ENCODE measurements around the gene SNX32. TPM values are rescaled to one million over a fixed set of nuclear protein-coding genes. Genes with fewer than 3 reads are reported as not detected.
"Not testable (repeated sequence)": the region's sequence is repeated elsewhere in the genome, so short reads cannot be mapped to it uniquely, and the experiment has no call there.

Gene SNX32
- total RNA-seq, 2 experiments from 2014 or later = 0.33 to 0.61 TPM

GRCh38 chr11:65843811-65844210 lies 10.0 kb downstream of the SNX32 start:
- CTCF ChIA-PET = no interaction called here
- H3K4me3 Mint-ChIP-seq = no peak overlapping the region

GRCh38 chr11:65844231-65844872 lies 10.6 kb downstream of the SNX32 start:
- H3K36me3 ChIP-seq (ENCODE audit: insufficient read depth, low read length) = no peaks in the 10 kb centered on the region
- H3K4me3 Mint-ChIP-seq = no peak overlapping the region
- CTCF ChIA-PET = no interaction called here

More at GRCh38 chr11:65843811-65844210, 10.0 kb downstream of the SNX32 start:
- DNase-seq (no peak), ATAC-seq (ENCODE audit: poor library complexity) (no peak)
- Histone ChIP-seq H3K4me1 (ENCODE audit: insufficient read depth, low read length) (no peaks in the 10 kb centered on the region), H3K9me3 (ENCODE audit: control insufficient read depth in 1 of 2, insufficient read depth in 1 of 2, low read length in 2 of 2) (no peaks in the 10 kb centered on the region), H3K27me3 (ENCODE audit: control insufficient read depth in 1 of 2, insufficient read depth in 2 of 2, low read length in 2 of 2) (no peaks in the 10 kb centered on the region), H3K27ac (ENCODE audit: low read depth in 1 of 2, low read length in 2 of 2) (no peak overlapping the region), H3K4me3 (ENCODE audit: low read length) (no peak overlapping the region), H3K36me3 (ENCODE audit: insufficient read depth, low read length) (no peaks in the 10 kb centered on the region)
- Mint-ChIP-seq H3K4me1 (ENCODE audit: low read depth) (no peaks in the 10 kb centered on the region), H3K9me3 (no peaks in the 10 kb centered on the region), H3K27ac (no peak overlapping the region), H3K36me3 (ENCODE audit: low read depth) (no peaks in the 10 kb centered on the region), H3K27me3 (no peaks in the 10 kb centered on the region)
- POLR2A ChIA-PET = no interaction called here
- no peak for TF ChIP-seq CTCF (IDR thresholded peaks at IDR 0.05)
- intact Hi-C loops (cut with DNase I, micrococcal nuclease) = no loop called here

DNA sequence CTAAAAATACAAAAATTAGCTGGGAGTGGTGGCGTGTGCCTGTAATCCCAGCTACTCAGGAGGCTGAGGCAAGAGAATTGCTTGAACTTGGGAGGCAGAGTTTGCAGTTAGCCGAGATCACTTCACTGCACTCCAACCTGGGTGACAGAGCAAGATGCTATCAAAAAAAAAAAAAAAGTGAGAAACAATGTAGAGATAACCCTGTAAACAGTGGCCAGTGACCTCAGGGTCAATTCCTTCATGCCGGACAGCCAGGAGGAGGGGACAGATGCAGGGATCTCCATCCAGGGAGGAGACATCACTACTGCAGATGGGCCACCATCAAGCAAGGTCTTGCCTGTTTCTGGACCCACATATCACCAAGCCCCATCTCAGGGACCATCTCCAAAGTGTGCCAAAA lies 14.0 kb downstream of the SNX32 start:
- H3K9me3 Mint-ChIP-seq = no peaks in the 10 kb centered on the region
- DNase-seq (no peak), ATAC-seq (ENCODE audit: poor library complexity) (no peak)
- Histone ChIP-seq H3K9me3 (ENCODE audit: control insufficient read depth in 1 of 2, insufficient read depth in 1 of 2, low read length in 2 of 2) (peaks cover 7 to 20% of the 10 kb centered on the region in 2 experiments), H3K27ac (ENCODE audit: low read depth in 1 of 2, low read length in 2 of 2) (no peak overlapping the region), H3K27me3 (ENCODE audit: control insufficient read depth in 1 of 2, insufficient read depth in 2 of 2, low read length in 2 of 2) (no peaks in the 10 kb centered on the region), H3K4me3 (ENCODE audit: low read length) (no peak overlapping the region), H3K4me1 (ENCODE audit: insufficient read depth, low read length) (no peaks in the 10 kb centered on the region), H3K36me3 (ENCODE audit: insufficient read depth, low read length) (peaks cover 19% of the 10 kb centered on the region)
- H3K4me3 Mint-ChIP-seq = no peak overlapping the region
- ChIA-PET POLR2A (no interaction called here), CTCF (interaction anchor here (0.5 kb wide), 1 partner anchor 142 kb away, joined by 3 read pairs; no protein-coding TSS in a partner anchor)
- H3K4me1 Mint-ChIP-seq (ENCODE audit: low read depth) = no peaks in the 10 kb centered on the region
- intact Hi-C loops (cut with DNase I, micrococcal nuclease) = no loop called here
- peaks cover 15% of the 10 kb centered on the region for H3K36me3 Mint-ChIP-seq (ENCODE audit: low read depth)
- H3K27me3 Mint-ChIP-seq = no peaks in the 10 kb centered on the region
- TF ChIP-seq CTCF (IDR thresholded peaks at IDR 0.05) = no peak
- H3K27ac Mint-ChIP-seq = no peak overlapping the region

More at GRCh38 chr11:65844231-65844872, 10.6 kb downstream of the SNX32 start:
- no peak for ATAC-seq (ENCODE audit: poor library complexity)
- Mint-ChIP-seq H3K4me1 (ENCODE audit: low read depth) (no peaks in the 10 kb centered on the region), H3K36me3 (ENCODE audit: low read depth) (no peaks in the 10 kb centered on the region), H3K27me3 (no peaks in the 10 kb centered on the region), H3K9me3 (no peaks in the 10 kb centered on the region), H3K27ac (no peak overlapping the region)
- POLR2A ChIA-PET = no interaction called here
- intact Hi-C loops (cut with DNase I, micrococcal nuclease) = no loop called here
- Histone ChIP-seq H3K27me3 (ENCODE audit: control insufficient read depth in 1 of 2, insufficient read depth in 2 of 2, low read length in 2 of 2) (no peaks in the 10 kb centered on the region), H3K4me1 (ENCODE audit: insufficient read depth, low read length) (no peaks in the 10 kb centered on the region), H3K4me3 (ENCODE audit: low read length) (no peak overlapping the region), H3K27ac (ENCODE audit: low read depth in 1 of 2, low read length in 2 of 2) (no peak overlapping the region), H3K9me3 (ENCODE audit: control insufficient read depth in 1 of 2, insufficient read depth in 1 of 2, low read length in 2 of 2) (no peaks in the 10 kb centered on the region)
- no peak for DNase-seq
- TF ChIP-seq CTCF (IDR thresholded peaks at IDR 0.05) = no peak

- H3K27ac Mint-ChIP-seq; ATAC-seq (ENCODE audit: poor library complexity); H3K4me3 ChIP-seq (ENCODE audit: low read length); H3K9me3 Mint-ChIP-seq; H3K27ac ChIP-seq (ENCODE audit: low read depth in 1 of 2, low read length in 2 of 2); H3K4me3 Mint-ChIP-seq; DNase-seq; H3K4me1 ChIP-seq (ENCODE audit: insufficient read depth, low read length); intact Hi-C loops (cut with DNase I, micrococcal nuclease); H3K27me3 ChIP-seq (ENCODE audit: control insufficient read depth in 1 of 2, insufficient read depth in 2 of 2, low read length in 2 of 2); CTCF ChIA-PET; H3K4me1 Mint-ChIP-seq (ENCODE audit: low read depth); H3K27me3 Mint-ChIP-seq: not testable (repeated sequence)
- H3K36me3 Mint-ChIP-seq (ENCODE audit: low read depth) = peaks cover 24% of the 10 kb centered on the region
- POLR2A ChIA-PET = interaction anchor here (0.5 to 1.3 kb wide), 3 partner anchors 10 to 50 kb away, joined by 3 read pairs; no protein-coding TSS in a partner anchor
- Histone ChIP-seq H3K9me3 (ENCODE audit: control insufficient read depth in 1 of 2, insufficient read depth in 1 of 2, low read length in 2 of 2) (peaks cover 7 to 23% of the 10 kb centered on the region in 2 experiments), H3K36me3 (ENCODE audit: insufficient read depth, low read length) (peaks cover 29% of the 10 kb centered on the region)
Observed at GRCh38 chr11:65848693-65849092, 14.9 kb downstream of the SNX32 start.

All from CD4-positive, alpha-beta T cell (primary cell).